GM21360 (cell line): ENCODE measurements around the gene PRKAA1.
A peak's percentile ranks its signal among the peaks of the same experiment; 100 is the strongest.

Source experiments
- ATAC-seq: cut with Tn5 transposase; IDR thresholded peaks from one replicate; pipeline ENCODE4 v1.9.1; 2021; ENCODE audit warnings: mild to moderate bottlenecking, moderate library complexity; ENCODE audit not compliant: unreplicated experiment

Gene PRKAA1

DNA sequence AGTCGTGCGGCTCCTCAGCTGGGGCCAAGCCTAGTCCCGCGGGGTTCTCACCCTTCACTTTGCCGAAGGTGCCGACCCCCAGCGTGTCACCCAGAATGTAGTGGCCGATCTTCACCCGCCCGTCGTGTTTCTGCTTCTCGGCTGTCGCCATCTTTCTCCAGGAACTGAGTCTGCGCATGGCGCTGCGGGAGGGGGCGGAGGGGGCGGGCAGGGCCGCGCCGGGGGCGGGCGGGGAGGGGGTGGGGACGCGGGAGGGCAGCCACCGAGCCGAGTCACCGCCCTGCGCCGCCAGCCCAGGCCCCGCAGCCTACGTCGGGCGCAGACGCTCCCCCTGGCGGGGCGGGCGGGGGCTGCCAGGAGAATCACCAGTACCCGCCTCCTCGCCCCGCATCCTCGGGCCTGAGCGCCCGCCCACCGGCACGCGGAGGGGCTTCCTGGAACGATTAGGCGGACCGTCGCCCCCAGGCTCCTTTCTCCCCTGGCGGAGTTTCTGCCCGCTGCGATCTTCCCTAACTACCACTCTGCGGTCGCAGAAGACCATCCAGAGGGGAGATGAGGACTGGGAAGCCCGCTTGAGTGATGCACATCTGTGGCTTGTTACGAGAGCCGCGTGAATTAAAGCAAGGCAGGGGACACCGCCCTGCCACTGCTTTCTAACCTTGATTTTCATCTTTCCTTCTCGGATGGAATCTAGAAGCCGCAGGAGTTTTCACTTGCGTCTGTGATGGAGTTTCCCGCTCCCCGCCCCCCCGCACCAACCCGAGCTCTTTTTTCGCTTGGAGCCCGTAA is at the start of gene PRKAA1:
Gene PRKAA1 (minus strand): TSS at position 363 of the 789 bp plus-strand sequence. CDS start 185 bp downstream, at position 178.
- ATAC-seq = peak; percentile 96

DNA sequence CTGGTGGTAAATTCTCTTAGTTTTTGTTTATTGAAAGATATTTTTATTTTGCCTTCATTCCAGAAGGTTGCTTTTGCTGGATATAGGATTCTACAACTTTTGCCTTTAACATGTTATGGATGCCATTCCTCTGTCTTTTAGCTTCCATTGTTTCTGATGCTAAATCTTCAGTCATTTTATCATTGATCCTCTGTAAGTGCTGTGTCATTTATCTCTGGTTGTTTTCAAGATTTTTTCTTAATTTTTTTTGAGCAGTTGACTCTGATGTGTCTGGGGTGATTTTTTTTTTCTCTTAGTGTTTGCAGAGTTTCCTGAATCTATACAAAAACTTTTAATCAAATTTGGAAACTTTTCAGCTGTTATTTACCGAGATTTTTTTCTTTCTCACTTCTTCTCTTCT is 49.4 kb upstream of the PRKAA1 start:
- no peak for ATAC-seq

DNA sequence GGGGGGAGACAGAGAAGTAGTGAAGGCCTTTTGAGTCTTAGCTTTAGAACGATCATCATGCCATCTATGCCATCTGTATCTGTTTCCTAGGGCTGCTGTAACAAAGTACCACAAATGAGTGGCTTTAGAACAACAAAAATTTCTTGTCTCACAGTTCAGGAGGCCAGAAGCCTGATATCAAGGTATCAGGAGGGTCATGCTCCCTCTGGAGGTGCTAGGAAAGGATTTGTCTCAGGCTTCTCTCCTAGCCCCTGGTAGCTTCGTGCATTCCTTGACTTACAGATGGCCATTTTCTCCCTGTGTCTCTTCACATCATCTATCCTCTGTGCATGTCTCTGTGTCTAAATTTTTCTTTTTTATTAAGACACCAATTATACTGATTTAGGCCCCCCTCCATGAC is 48.2 kb upstream of the PRKAA1 start:
- no peak for ATAC-seq

DNA sequence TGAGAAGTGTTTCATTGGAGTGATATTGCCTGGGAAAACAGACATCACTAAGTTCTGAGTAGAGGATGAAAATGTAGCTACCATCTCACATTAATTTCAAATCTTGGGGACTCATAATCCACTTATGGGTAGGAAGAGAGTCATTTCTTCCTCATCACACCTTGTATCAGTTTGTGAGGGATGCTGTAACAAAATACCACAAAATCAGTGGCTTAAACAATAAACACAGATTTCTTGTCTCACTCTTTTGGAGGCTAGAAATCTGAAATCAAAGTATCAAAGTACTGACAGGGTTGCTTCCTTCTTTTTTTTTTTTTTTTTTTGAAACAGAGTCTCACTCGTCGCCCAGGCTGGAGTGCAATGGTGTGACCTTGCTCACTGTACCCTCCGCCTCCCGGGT is 46.4 kb upstream of the PRKAA1 start:
- ATAC-seq = no peak

DNA sequence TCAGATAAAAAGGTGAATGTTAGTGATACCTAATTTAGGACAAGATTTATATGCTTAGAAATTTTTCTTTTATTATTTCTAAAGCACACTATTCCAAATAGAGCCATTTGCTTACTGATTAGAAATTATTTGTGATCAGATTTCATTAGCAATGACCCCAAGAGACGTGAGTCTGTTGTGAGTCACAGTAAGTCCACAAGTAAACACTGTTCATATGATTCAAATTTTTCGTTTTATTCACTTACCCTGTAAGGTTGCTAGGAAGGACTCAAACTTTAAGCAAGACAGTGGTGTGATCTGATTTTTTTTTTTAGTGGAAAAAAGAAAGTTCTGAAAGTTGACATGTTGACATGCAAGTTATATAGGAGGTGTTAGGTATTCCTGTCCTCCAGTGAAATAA is 44.2 kb upstream of the PRKAA1 start:
- ATAC-seq = no peak

DNA sequence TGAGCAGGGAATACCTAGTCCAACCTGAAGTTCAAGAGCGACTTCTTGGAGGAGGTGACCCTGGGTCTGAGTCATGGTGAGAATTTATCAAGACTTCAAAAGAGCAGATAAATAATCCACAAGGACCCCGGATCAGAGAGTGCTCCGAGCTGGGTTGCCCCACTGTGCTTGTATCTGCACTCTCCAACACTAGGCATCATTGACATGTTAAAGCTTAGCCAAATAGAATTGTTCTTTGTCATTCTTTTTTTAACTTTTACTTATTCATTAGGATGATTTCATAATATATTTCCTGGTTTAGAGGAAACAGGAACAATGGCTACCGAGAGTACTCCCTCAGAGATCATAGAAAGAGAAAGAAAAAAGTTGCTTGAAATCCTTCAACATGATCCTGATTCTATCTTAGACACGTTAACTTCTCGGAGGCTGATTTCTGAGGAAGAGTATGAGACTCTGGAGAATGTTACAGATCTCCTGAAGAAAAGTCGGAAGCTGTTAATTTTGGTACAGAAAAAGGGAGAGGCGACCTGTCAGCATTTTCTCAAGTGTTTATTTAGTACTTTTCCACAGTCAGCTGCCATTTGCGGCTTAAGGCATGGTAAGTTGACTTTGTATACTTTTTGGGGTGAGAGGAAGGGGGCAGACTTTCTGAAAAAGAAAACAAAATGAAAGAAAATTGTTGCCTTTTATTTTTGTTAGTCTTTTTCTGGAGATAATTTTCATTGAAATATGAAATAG is 43.1 kb upstream of the PRKAA1 start, which contains the start of gene CARD6:
Gene CARD6 (plus strand): TSS at position 300 of the 738 bp plus-strand sequence. CDS start 16 bp downstream, at position 316.
- peak; percentile 46 for ATAC-seq

DNA sequence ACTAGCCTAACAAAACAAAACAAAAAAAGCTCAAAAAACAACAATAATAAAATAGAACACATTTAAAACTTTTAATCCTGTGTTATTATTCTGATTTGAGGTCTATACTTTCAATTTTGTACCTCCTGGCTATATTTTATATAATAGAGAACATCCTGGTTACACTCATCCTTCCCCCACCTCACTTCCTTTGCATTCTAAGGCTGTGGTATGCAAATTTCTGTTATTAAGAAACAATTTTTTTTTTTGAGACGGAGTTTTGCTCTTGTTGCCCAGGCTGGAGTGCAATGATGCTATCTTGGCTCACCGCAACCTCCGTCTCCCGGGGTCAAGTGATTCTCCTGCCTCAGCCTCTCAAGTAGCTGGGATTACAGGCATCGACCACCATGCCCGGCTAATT is 39.9 kb upstream of the PRKAA1 start:
- ATAC-seq = no peak

DNA sequence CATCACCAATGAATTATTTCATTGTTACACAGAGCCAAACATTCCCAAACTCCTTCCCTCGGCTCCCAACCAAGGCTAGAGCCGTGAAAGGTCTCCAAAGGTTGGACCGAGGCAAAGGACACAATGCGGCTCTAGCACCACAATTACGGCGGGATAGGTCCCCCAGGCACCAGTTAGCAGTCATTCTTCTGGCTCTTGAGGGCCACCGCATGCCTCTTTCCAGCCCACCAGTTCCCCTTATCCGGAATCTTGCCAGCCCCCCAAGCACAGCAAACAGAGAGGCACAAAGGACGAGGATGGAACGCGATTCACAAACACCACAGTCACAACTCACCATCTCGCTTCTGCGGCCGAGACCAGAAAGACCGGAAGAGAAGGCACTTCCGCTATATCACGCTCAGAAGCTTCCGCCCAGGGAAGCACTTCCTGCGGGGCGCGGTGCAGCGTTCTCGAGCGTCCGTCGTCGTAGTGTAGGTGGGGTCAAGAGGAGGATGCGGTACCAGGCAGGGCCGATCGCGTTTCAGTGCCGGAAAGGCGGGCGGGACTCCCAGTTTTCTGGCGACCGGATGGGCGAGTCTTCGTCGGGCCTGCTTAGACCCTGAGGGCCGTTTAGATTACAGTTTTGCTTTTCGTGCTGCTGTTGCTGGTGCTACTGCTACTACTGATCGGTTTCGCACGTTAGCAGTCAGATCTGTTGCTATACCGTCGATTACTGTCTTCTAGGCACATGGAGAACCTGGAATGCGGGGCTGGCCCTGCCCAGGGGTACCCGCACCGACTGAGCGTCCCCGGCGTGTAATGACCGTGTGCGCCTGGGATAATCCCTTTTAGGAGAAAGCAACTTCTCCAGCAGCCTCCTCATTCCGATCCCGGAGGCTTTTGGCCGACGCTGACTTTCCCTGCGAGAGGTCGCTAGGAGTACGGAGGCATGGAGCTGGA is 36.9 kb upstream of the PRKAA1 start, which contains the start of gene RPL37:
Gene RPL37 (minus strand): TSS at position 374 of the 939 bp plus-strand sequence. CDS start 37 bp downstream, at position 337.
- ATAC-seq = peak; percentile 97

DNA sequence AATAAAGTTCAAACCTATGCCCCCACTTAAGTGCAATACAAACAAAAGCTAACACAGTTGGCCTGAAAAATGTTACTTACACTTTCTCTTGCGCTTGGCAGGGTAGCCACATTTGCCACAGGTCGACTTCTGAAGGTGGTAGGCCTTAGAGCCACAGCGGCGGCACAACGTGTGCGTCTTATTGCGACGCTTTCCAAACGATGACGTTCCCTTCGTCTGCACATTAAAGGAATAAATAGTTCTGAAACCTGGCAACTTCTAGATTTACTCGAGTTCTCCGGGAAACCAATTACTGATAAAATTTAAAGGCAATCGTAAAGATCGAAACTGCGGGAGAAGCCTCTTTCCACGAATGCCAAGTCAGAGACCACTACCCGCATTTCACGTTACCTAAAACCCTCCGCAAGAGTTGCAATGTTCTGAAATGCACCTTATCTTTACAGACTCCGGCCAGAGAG is 36.2 kb upstream of the PRKAA1 start:
- no peak for ATAC-seq

DNA sequence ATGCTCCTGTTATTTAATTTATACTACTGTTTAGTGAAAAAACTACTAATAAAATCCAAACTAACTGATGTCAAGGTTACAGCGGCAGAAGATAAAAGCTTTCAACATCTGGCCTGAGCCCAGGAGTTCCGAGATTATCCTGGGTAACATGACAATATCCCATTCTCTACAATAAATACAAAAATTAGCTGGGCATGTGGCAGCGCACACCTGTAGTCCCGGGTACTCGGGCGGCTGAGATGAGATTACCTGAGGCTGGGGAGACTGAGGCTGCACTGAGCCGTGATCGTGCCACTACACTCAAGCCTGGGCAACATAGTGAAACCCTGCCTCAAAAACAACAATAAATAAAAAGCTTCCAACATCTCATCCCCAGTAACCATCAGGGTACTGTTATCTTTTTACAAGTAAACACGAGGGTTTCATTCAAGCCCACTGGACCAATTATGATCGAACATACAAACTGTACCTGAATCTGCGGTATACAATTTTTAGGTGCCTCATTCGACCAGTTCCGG is 35.6 kb upstream of the PRKAA1 start:
- ATAC-seq = no peak

DNA sequence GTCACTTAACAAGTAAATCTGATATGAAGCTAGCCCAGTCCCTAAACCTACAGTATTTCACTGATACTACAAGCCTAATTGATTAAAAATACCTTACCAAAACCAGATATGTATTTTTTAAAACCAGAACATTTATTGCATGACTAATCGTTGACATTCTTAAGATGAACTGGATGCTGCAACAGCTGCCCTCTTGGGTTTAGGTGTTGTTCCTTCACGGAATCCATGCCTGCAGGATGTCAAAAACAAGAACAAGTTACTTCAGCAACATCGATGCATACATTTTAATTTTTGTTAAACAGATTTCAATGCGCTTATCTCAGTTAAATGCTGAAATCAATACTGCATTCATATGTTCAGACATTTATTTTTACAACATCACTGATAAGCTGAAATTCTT is 34.2 kb upstream of the PRKAA1 start:
- no peak for ATAC-seq

DNA sequence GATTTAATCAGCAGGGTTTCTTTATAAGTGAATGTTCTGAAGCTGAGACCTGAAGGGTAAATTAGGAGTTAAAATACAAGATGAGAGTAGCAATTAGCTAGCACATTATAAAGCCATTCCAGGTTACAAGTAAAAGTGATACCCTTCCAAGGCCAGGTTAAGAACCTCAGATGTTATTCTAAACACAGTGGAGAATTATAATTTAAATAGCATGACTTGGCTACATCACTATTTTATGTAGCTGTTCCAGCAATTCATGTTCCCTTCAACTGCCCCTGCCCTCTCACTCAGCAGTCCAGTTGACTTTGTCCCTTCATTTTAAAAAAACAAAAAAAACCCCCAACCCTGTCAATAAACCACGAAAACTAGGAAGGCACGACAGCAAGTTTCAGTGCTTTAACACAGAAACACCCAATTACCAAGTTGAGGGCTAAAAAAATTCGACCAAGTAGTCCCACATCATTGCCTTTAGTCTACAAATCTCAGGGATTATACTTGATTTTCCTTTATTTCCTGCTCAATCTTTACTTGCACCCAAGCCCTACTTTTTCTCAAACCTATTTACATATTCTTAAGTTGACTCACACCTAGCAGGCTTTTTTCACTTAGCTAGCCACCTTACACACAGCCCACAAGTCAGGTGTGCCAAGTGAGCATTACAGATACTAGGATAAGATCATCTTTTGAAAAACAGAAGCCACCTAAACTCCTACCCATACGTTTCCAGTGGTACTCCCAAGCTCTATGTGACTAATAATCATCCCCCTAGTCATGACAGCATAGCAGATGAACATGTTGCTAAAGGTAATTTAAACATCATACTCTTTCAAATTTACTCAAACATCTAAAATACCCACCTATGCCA is 33.4 kb upstream of the PRKAA1 start:
- ATAC-seq = no peak

DNA sequence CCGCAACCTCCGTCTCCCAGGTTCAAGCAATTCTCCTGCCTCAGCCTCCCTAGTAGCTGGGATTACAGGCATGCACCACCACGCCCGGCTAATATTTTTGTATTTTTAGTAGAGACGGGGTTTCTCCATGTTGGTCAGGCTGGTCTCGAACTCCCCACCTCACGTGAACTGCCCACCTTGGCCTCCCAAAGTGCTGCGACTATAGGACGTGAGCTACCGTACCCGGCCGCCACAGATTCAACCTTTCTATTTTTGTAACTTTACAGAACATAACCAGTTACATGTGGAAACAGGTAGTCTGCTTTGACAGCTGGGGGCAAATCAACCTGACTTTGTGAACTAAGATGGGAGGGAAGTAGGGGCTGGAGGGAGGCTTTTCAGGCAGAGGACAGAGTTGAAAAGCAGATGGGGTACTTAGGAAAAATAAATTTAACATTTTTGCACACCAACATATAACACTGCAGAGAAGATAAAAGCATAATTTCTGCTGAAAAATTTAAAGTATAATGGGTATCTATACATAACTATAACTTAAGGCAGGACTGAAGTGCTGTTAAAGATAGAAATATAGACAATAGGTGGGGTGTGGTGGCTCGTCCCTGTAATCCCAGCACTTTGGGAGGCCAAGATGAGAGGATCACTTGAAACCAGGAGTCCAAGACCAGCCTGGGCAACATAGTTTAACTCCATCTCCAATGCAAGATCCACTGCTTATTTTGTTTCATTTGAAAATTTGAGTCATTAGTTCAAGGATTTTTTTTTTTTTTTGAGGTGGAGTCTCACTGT is 31.8 kb upstream of the PRKAA1 start:
- no peak for ATAC-seq

DNA sequence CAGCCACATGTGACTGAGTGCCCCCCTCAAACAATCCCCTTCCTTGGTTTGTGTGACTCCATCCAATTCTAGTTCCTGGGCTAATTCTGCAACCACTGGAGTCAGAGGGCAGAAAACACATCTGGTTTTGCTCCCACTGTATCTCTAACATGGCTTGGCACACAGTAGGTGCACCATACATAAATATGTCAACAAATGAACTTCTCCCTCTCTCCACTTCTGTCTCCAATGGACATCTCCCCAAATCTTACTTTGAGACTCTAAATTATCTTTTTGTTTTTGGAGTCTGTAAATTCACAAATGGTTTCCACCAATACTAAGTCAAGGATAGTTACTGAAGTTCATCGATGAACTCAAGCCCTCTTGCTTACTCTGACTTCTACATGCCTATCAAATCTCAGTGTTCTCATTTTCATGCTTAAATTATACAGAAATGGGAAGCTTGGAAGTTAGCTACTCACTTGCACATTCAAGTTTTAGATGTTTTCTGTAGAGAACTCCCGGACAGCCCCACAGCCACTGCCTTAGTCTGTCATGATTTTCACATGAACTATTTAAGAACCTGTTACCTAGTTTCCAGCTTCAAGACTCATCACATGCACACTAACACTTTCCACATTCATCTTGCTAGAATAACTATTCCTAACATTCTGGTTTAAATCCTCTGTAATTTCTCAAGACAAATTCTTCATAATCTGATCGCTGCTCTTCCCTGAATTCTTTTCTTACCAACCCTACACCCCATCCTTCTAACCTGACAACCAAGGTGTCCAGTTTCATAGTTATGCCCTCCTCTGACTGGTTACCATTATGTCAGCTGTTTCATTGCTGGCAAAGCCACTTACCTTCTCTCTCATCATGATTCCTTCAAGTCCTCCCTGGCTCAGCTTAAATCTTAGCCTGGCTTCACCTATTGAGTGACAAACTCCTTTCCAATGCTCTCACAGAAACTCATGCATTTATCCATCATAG is 30.8 kb upstream of the PRKAA1 start:
- ATAC-seq = no peak

DNA sequence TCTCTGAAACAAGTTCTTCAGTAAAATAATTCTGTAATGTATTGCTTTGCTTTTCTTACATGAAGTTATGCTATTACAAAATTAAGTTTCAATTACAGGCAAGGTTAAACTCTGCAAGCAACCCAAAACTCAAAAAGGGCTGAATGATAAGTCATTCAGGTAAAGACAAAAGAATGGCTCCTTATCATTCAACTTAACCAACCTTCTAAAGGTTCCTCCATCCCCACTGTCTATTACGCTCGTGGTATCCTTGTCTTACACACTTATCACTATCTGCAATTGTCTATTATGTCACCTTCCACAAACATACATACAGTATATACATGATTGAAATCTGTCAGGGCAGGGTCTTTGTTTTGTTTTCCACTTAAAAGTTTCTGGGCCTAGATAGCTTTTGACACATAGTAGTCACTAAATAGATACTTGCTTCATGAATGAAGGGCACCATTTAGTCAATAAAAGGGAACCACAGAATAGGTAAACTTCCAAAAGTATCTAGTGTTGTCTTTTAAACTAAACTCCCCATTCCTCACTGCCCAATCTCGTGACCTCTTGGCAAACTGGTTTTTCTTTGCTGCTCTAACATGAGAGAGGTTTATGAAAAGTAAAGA is 30.0 kb upstream of the PRKAA1 start:
- no peak for ATAC-seq

DNA sequence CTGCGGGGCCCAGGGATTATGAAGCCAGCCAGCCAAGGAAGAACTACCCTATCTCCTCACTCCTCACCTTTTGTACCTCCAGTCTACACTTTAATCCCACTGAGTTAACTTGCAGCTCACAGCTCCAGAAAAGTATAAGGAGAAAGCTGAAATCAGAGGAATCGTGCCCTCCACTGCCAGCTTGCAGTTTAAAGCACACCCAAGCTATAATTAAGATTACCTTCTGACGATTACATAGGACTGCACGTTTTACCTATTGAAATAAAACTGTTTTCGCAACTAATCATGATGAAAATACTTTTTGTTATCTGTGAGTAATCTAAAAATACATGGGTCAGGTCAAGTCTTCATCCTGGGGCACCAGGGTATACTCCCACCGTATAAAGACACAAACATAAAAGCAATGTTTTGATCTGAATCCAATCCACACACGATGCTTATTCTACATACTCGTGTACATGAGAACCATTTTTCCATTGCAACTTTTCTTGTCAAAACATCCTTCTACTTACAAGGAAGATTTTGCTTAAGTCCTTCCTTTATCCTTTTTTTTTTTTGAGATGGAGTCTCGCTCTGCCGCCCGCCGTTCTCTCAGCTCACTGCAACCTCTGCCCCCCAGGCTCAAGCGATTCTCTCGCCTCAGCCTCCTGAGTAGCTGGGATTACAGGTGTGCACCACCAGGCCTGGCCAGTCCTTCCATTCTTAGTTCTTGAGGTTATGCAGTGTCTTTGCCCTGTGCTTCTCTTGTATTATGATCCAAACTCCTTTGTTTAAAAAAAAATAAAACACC is 29.2 kb upstream of the PRKAA1 start:
- ATAC-seq = no peak
